Stimulated activated naive CD4-positive, alpha-beta T cell (primary cell): Measurements from ENCODE around the gene CTXND2.
"Not testable (repeated sequence)": the region's sequence is repeated elsewhere in the genome, so short reads cannot be mapped to it uniquely, and the experiment has no call there.

ENCODE experiments used
- DNase-seq, 6 experiments: peaks; one replicate each; lab custom pipeline; 2025; lab: John Stamatoyannopoulos, UW

Gene CTXND2

GRCh38 chr1:150893336-150893913 is 6.5 kb downstream of the CTXND2 start:
- DNase-seq: no peak

GRCh38 chr1:150895618-150896017 is 8.7 kb downstream of the CTXND2 start:
- no peak for DNase-seq

- DNase-seq: not testable (repeated sequence)
These were observed 12.9 kb downstream of the CTXND2 start for GRCh38 chr1:150899795-150900194.

DNA sequence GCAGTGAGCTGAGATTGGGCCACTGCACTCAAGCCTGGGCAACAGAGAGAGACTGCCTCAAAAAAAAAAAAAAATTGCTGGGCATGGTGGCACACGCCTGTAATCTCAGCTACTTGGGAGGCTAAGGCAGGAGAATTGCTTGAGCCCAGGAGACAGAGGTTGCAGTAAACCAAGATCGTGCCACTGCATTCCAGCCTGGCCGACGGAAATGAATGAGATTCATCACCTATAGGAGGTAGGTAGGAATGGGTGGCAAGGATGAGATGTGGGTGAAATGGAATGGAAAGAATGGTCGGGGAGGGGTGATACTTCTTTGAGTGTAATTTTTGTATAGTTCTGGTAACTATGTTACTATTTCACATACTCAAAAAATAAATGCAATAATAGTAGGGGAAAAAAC is 15.4 kb downstream of the CTXND2 start:
- DNase-seq: no peak

DNA sequence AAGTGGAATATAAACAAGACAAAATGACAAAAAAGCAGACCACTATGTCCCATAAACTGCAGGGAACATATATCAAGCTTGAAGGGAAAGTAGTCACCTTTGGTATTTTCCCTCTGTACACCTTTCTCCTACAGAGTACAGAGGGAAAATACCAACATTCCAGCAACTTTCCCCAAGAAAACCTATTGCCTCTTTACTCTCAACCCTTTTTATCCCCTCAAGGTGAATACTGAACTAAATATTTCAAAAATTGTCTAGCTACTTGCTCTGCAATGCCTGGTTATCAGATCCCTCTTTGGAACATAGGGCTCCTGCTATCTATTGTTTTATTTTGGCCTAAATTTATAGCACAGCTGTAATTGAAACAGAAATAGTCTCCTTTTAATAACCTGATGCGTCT is 15.8 kb downstream of the CTXND2 start:
- no peak for DNase-seq

DNA sequence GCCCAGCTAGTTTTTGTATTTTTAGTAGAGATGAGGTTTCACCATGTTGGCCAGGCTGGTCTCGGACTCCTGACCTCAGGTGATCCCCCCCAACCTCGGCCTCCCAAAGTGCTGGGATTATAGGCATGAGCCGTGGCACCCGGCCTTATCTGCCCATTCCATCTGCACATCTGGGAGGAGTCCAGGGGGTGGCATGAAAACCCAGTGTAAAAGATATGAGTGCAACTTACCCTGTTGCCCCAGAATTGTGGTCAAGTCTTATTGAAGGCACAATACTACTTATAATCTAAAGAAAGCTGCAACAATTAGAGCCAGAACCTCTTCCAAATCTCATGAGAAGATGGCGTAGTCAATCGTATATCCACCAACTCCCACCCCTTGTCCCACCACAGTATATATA is 18.4 kb downstream of the CTXND2 start:
- no peak for DNase-seq

- no peak for DNase-seq
These were observed 19.4 kb downstream of the CTXND2 start for GRCh38 chr1:150906329-150906728.

GRCh38 chr1:150906813-150907212 is 19.9 kb downstream of the CTXND2 start:
- DNase-seq: no peak

- DNase-seq: no peak
These were observed 22.7 kb downstream of the CTXND2 start for GRCh38 chr1:150909585-150910180.

GRCh38 chr1:150912623-150913022 is 25.7 kb downstream of the CTXND2 start:
- DNase-seq: no peak

GRCh38 chr1:150917387-150917786 is 30.5 kb downstream of the CTXND2 start:
- no peak for DNase-seq

- peak; percentile 17 to 74 (median 62) for DNase-seq
These were observed 35.6 kb downstream of the CTXND2 start for GRCh38 chr1:150922519-150922975.

DNA sequence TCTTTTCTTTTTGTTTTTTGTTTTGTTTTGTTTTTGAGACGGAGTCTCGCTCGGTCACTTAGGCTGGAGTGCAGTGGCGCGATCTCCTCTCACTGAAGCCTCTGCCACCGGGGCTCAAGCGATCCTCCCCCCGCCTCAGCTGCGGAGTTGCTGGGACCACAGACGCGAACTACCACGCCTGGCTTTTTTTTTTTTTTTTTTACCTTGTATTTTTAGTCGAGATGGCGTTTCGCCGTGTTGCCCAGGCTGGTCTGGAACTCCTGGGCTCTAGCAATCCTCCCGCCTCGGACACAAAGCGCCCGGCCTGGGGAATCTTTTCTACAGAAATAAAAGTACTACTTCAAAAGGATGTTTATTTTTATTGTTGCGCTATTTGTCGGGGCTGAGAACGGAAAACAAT is 38.1 kb downstream of the CTXND2 start:
- DNase-seq: no peak

- DNase-seq: peak; percentile 80 to 88 (median 86)
These were observed 39.3 kb downstream of the CTXND2 start, which contains the start of gene SETDB1 for GRCh38 chr1:150926097-150926741. TSS of gene SETDB1 (plus strand) at chr1:150926363. CDS start at chr1:150927715, 1,352 bp downstream.

- DNase-seq: no peak
These were observed 40.7 kb downstream of the CTXND2 start for GRCh38 chr1:150927624-150928023.

DNA sequence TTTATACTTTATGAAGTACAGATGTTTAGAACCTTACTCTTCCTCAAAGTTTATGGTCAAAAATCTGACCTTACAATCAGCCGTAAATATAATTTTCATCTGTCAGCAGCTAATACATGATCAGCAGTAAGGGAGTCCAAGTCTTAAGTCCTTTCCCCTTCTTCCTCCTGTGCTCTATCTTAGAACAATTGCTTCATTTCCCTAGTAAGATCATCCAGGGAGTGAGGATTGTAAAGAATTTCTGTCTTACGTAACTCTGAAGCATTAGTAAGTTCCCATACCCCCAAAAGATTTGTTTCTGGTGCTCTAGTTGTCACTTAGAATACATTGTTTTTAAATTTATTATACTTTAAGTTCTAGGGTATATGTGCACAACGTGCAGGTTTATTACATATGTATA is 41.4 kb downstream of the CTXND2 start:
- DNase-seq: no peak

DNA sequence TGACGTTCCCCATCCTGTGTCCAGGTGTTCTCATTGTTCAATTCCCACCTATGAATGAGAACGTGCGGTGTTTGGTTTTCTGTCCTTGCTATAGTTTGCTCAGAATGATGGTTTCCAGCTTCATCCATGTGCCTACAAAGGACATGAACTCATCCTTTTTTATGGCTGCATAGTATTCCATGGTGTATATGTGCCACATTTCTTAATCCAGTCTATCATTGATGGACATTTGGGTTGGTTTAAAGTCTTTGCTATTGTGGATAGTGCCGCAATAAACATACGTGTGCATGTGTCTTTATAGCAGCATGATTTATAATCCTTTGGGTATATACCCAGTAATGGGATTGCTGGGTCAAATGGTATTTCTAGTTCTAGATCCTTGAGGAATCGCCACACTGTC is 41.8 kb downstream of the CTXND2 start:
- DNase-seq: not testable (repeated sequence)

GRCh38 chr1:150931773-150932172 is 44.8 kb downstream of the CTXND2 start:
- DNase-seq: peak in 3 of 6 experiments; percentile 7 to 39 (median 19)

- DNase-seq: no peak
These were observed 57.9 kb downstream of the CTXND2 start for GRCh38 chr1:150944856-150945255.

DNA sequence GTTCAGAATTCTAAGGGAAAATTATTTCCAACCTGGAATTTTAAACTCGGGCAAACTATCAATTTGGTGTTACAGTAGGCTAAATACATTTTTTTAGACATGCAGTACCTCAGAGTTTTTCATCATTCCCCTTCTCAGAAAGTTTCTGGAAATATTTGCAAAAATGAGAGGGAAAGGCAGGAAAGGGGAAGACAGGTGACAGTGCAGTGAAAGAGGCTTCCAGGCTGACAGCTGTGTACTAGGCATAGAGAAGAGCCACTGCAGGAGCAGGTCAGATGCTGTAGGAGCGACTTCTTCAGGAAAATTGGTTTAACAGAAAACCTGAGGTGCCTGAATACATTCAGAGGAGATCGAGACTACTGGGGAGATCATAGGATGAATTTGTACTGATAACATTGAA is 67.8 kb downstream of the CTXND2 start:
- DNase-seq: no peak

DNA sequence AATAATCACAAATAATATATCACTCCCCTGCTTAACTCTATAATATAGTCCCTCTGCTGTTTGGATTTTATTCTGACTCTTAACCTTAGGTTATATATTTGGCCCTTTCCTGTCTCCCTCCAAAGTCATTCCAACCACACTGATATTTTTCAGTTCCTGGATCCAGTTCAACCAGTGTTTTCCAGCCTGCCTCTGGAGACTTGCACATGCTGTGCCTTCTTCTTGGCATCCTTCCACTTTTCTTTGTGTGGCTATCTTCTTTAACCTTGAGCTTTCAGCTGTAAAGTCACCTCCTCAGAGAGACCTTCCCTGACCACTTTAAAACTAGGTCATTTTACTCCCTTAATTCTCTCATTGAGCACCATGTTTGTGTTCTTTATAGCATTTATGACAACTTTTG is 68.3 kb downstream of the CTXND2 start:
- DNase-seq: no peak

- no peak for DNase-seq
These were observed 70.7 kb downstream of the CTXND2 start for GRCh38 chr1:150957666-150958065.

DNA sequence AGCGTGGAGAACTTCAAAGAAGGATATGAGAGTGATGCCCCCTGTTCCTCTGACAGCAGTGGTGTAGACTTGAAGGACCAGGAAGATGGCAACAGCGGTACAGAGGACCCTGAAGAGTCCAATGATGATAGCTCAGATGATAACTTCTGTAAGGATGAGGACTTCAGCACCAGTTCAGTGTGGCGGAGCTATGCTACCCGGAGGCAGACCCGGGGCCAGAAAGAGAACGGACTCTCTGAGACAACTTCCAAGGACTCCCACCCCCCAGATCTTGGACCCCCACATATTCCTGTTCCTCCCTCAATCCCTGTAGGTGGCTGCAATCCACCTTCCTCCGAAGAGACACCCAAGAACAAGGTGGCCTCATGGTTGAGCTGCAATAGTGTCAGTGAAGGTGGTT is 73.7 kb downstream of the CTXND2 start:
- DNase-seq: no peak
